NCI-H446 (cell line): ENCODE results near the gene RAB17.
"Not testable (repeated sequence)": the region's sequence is repeated elsewhere in the genome, so short reads cannot be mapped to it uniquely, and the experiment has no call there.

Experiments used
- DNase-seq, 2 experiments: peaks; one replicate each; lab custom pipeline; 2025; lab: John Stamatoyannopoulos, UW

RAB17 gene

DNA sequence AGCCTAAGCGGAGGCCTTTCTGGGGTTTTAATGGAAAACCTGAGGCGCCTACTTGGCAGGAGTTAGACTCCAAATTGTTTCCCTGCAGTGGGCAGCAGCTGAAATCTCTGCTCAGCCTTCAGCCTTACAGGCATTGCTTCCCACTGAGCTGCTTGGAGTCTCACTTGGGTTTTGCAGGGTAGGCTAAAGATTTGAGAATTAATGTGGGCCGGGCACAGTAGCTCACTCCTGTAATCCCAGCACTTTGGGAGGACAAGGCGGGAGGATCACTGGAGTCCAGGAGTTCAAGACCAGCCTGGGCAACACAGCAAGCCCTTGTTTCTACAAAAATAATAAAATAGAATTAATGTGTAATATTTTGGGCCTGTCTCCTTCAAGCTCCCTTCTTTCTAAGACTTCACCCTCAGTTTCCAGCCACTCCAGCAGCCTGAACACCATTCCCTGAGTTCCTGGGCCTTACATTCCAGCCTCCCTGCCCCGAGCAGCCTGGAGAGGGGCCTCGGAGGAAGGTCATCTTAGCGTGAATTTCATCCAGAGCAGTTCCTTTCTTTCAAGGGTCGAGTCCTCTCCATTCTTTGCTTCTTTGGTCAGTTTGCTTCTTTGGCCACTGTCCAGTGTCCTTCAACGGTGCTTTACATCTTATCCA, 9.1 kb upstream of the RAB17 start:
- DNase-seq = no peak

DNA sequence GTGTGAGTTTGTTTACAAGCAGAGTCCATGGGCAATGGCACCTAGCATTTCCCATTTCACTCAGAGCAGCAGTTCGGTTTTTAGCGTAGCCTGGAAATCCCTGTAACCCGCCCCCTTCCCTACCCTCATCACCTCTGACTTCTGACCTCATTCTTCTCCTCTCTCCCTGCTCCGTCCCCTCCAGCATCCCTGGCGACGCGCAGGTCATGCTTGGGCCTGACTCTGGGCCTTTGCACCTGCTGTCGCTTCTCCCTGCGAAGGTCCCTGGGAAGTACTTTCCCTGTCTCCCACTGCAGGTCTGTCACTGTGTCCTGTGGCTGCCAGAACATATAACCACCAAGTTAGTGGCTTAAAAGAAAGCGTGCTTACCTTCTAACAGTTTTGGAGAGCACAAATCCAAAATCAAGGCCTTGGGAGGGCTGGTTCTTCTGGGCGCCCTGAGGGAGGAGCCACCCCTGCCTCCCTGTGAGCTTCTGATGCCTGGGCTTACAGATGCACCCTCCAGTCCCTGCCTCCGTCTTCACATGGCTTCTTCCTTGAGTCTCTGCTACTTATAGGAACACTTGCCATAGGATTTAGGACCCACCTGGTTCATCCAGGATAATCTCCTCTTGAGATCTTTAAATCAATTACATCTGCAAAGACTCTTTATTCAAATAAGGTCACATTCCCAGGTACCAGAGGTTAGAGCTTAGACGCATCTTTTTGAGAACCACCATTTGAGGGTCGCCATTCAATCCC, 8.1 kb upstream of the RAB17 start:
- DNase-seq = no peak

DNA sequence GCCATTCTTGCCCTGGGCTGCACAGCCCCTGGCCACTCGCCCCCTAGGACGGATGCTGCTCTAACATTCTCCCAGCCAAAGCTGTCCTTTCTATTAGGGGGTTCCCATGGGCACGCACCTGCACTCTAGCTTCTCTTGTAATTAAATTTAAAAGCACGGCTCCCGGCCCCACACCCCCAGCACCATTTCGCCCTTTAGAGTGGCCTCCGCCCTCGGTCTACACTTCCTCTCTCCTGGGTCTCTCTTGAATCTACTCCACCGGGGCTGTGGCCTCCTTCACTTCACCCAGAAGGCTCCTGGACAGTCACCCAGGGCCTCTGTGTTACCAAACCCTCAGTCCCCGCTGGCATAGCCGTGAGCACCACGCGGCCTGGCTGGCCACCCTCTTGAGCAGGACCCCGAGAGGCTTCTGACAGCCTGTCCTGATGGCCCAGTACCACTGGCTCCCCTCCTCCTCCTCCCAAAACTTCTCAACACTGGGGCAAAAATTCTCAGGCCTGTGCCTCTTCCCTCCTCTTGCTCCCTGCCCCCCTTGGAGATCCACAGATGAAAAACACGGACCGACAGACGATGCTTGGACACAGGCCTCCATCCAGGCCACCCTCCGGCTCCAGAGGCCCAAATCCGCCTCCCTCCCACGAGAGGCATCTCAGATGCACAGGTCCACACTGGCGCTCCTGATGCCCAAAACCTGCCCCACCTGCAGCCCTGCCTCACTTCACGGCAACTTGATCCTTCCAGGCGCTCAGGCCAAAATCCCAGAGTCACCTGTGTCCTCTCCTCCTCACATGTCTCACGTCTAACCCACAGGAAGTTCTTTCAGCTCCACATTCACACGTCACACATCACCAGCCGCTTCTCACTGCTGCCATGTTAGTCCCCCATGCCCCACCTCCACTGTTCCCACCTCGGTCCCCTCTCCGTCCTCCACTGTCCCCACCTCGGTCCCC, 6.9 kb upstream of the RAB17 start:
- DNase-seq = no peak

DNA sequence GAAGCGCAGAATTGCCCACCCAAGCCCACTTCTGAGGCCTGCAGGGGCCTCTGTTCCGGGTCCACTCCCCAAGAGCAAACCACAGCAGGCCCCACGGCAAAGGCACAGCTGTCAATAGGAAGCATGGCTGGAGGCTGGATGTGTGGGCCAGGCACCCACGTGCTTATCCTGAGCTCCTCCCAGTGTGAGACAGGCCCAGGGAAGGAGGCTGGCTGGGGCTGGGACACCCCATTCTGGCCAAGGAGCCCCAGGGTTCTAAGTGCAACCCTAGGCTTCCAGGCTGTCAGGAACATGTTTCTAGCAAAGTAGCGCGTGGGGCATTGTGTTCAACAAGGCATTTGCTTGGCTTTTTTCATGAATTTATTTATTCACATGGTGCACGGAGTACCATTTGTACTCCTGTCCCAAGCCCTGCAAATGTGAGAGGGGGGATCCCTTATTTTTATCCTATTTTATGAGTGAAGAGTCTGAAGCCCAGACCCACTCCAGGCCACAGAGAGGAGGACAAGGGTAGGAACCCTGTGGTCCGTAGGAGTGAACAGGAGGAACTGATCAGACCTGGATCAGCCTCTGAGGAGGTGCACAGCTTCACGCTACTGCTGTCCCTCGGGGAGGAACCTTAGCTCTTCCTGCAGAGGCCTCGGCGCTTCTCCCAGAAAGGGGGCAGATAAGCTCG, 6.1 kb upstream of the RAB17 start:
- no peak for DNase-seq

DNA sequence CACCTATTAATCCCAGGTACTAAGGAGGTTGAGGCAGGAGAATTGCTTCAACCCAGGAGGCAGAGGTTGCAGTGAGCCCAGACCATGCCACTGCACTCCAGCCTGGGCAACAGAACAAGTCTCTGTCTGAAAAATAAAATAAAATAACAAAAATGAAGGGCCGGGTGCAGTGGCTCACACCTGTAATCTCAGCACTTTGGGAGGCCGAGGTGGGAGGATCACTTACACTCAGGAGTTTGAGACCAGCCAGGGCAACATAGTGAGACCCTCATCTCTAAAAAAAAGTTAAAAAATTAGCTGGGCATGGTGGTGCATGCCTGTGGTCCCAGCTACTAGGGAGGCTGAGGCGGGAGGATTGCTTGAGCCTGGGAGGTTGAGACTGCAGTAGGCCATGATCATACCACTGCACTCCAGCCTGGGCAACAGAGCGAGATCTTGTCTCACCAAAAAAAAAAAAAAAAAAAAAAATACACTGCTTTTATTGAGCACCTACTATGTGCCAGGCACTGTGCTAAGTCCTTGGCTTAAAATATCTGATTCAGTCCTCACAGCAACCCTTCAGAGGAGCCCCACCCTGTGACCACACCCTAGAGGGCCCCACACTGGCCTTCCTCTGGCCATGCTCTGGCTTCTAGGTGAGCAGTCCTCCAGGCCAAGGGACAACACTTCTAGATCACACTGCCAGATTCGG, 5.4 kb upstream of the RAB17 start:
- DNase-seq = not testable (repeated sequence)

DNA sequence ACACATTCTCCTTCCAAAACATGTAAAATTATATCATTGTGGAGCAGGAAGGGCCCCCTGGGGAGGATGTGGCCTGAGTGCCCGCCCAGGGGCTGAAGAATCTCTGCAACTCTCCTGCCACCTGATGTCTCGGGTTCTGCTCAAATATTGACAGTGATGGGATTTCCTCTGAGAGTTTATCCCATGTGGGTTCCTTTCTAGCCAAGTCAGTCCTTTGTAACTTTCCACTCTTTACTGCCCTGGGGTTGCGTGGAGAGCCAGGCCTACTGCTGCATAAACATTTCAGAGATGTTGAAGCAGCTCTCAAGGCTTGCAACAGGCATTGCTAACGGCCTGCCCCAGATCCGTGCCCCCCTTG, 4.0 kb upstream of the RAB17 start:
- DNase-seq = no peak

DNA sequence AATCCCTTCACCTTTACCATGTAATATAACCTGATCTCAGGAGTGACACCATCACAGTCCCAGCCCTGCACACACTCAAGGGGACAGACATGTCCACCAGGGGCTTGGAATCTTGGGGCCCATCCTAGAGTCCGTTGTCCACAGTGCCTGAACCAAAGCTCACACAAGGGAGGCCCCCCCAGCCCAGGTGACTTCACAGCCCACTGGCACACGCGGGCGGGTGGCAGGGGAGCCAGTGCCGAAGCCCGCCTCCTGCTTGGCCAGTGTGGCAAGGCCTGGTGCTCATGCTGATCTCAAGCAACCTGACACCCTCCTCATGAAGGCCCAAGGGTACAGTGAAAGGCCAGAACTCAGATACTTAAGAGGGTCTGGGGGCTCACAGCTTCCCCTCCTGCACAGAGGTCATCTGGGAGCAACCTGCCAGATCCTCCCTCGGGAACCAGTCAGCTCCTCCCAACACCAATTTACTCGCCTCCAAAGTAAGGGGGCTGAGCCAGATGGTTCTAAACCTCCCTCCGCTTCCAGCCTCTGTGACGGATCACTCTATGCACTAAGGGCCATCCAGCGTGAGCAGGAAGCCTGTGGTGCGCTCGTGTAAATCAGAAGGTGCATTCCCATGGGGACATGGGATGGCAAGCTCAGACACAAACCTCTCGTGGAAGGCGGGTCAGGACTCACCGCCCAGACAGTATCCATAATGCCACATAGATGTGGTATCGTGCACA, 3.2 kb upstream of the RAB17 start:
- DNase-seq = no peak

DNA sequence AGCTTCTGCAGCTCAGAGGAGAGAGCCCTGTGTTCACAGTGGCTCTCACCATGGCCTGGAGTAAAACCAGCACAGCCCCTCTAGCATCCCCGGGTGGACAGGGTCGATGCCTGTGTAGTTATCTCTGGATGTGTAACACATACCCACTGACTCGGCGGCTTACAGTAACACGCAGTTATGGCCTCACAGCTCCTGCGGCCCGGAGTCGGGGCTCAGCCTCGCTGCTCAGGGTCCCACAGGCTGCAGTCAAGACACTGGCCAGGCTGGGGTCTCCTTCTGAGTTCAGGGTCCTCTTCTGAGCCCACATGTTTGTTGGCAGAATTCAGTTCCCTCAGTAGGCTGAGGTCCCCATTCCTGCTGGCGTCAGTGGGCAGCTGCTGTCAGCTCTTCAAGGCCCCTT, 2.5 kb upstream of the RAB17 start:
- DNase-seq = no peak

DNA sequence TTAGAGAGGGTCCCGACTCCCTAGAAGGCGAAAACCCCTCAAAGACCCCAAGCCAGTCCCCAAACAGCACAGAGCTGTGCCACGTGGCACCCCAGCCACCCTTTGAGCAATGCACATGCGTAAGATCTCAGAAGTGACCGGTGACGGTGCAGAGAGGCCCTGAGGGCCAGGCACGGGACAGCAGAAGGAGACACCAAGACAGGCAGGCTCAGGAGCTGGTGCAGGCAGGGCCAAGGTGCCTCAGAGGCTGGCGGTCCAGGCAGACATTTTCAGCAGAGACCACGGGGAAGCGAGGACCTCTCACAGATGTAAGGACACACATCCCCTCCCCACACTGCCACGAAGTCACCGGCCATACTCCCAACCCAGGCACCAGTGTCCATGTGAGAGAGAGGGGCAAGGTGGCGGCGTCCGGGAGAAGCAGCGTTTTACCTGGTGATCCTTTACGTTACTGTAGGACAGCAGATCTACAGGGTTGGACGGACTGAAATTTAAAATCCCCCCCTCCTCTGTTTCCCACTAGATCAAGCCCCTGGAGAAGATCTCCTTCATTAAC, 2.0 kb upstream of the RAB17 start:
- DNase-seq = no peak

DNA sequence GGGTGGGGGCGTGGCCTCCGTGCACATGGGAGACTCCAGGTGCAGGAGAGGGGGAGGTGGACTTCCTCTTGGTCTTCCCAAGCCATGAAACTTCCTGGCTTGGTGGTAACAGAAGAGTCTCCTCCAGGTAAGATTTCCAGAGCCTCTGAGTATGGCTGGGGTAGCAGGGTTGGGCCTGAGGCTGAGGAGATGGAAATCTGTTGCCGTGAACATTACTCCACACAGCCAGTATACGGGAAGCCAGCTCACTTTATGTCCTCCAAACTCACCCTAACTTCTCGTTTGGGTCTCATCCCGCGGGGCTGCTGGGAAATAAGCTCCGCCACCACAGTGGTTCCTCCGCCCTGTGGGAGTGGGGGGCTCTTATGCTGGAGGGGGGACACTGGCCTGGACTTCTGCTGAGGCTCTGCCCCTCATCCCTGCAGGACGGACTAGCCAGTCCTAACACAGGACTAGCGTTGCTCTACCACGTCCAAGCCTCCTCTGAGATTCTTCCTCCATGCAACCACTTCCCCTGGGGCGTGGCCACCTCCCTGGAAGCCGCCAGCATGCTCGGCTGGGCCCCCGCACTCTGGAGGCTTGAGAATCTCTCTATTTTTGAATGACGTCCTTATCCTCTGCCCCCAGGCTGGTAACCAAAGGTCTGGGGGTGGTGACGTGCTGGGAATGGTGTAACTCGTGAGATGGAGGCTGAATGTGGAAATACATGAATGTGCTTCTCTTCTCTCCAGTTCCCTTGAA, 777 bp upstream of the RAB17 start:
- DNase-seq = no peak

DNA sequence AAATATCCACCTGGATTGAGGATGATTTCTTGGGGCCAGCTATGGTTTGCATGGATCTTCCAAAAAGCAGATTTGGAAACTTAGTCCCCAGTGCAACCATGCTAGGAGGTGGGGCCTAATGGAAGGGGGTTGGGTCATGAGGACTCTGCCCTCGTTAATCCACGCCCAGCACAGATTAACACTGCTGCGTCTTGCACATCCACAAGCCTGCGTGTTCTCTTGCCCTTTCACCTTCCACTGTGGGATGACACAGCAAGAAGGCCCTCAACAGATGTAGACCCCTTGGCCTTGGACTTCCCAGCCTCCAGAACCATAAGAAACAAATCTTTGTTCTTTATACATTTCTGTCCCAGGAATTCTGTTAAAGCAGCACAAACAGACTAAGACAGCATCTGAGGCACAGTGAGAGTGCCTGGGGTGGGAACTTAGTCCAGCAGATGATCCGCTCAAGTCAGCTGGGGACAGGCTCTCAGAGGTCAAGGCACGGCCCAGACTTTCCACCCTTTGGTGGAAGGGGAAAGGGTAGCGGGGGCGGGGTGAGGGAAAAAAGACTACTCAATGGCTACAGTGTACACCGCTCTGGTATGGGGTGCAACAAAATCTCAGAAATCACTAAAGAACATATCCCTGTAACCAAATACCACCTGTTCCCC, 2.4 kb downstream of the RAB17 start:
- DNase-seq = no peak

DNA sequence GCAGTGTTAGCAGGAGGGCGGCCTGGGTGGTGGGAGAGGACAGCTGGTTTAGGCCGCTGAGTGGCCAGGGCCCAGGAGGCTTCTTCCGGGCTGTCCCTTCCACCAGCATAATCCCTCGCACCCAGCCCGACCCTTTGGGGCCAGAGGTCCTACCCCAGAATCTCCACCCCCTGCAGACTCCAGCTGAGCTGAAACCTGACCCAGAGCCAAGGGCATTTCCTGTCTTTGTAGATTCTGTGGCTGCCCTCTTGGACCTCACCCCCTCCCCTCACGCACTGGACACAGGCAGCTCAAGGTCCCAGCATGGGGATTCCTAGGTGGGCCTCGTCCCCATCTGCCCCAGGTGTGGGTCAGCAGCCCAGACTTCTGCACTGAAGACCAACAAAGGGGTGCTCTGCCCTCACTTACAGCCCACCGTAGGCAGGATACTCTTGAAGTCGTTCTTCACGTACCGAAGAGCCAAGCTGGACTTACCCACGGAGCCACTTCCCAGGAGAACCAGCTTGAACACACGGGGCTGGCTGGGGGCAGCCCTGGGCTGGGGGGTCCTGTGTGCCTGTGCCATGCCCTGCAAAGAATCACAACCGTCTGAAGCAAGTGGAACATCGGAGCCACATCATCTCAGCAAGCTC, 4.8 kb downstream of the RAB17 start:
- DNase-seq = no peak

DNA sequence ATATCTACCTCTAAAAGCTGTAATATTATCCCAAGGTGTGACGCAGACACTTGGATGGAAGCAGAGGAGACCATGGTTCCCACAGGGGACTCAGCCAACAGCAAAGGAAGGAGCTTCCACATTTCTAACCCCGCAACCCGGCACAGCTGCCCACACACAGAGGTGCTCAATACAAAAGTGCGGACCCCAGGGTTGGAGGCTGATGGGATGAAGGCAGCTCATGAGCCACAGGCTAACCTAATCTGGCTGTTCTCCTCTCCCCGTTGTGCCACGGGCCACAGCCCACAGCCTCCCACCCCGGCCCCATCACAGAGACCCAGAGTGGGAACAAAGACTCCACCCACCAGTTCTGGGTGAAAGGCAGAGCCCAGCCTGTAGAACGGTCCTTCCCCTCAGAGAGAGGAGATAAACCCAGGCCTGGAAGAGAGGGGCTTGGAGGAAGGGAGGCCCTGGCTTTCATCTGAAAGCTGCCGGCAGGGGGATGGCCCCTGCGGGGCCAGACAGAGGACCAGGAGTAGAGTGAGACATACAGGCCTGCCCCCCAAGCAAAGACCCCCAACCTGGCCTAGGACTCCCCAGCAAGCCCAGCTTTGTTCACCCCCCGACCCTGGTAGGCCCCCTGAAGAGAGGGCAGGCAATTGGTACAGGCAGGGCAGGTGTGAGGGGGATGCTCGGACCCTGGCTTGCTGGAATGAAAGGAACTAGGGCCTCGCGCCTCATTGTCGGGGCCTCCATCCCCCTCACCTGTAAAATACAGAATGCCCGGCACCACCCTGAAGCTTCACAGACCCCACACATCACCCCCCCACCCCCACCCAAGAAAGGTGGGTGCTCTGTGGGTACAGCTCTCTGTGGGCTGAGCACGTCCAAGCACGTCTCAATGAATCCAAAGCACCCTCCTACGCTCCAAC, 6.9 kb downstream of the RAB17 start:
- DNase-seq = no peak

DNA sequence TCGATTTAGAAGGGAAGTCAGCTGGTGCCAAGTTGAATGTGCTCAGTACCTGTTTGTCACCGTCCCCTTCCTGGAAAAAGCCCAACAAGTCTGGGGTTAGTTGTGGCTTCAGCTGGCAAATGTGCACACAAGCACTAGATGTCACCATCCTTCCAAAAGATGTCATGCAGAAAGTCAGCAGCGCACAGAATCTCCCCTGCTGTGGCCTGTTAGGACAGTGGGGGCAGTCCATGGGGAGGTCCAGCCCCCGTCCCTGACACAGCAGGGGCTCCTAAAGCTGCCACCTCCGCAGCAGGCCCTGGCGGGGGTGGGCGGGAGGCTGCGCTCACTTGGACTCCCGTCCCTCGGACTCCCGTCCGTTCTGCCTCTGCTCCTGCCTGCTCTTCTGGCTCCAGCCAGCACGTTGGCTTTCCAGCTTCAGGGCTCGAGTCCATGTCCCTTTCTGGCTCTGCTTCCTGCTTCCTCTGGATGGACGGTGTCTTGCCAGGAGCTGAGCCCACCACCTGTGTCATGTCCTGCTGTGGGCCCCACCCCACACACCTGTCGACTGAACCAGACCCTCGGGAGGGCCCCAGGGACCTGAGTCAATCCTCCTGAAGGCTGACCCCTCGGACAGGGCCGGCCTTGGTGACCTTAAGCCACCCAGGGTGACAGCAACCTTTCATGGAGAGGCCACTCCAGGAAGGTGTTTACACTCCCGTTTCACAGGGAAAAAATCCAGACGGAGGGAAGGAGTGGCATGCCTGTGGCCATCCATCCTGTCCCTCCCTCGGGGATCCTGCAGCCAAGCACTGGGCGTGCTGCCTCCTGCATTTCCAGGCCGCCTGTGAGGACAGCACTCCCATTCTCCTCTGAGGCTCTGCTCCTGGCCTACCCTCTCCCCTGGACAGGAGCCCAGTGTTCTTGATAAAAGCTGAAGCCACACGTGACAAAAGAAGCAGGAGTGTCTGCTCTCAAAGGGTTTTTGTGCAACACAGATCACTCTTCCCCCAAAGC, 8.5 kb downstream of the RAB17 start:
- no peak for DNase-seq

DNA sequence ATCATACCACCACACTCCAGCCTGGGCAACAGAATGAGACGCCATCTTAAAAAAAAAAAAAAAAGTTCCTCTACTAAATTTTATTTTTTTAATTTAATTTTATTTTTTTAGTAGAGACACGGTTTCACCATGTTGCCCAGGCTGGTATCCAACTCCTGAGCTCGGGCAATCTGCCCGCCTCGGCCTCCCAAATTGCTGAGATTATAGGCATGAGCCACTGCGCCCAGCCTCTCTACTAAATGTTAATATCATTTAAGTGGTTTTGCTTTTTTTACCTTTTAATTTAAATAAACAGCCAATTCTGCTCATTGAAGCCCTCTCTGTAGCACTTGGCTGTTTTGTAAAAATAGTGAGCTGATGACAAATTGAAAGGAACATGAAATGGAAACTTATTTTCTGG, 9.2 kb downstream of the RAB17 start:
- no peak for DNase-seq
